ENCODE results near the gene CYTIP. TPM values are rescaled to one million over a fixed set of nuclear protein-coding genes. Genes with fewer than 3 reads are reported as not detected.

CYTIP gene
- total and polyA plus RNA-seq, 5 experiments from 2014 or later = 140 to 341 (median 220) TPM

Other genes with a start within 250 kb of the CYTIP start
- gene GALNT5, start 186.4 kb downstream of the CYTIP start, total RNA-seq = not detected
- gene GALNT5, start 186.4 kb downstream of the CYTIP start, polyA plus RNA-seq = not detected
- 1 to 10 TPM; 4.8 to 5.3 TPM for gene ERMN, start 118.3 kb downstream of the CYTIP start, total RNA-seq
- gene ERMN, start 118.3 kb downstream of the CYTIP start, polyA plus RNA-seq = under 1 TPM; 0.09 to 0.62 (median 0.58) TPM
- gene ACVR1C, start 184.8 kb upstream of the CYTIP start, total RNA-seq = 1 to 10 TPM; 3.3 to 4.7 TPM
- 1 to 10 TPM in 2 of 3 donors, under 1 TPM in 1; 0.67 to 1.9 (median 1.4) TPM for gene ACVR1C, start 184.8 kb upstream of the CYTIP start, polyA plus RNA-seq

Measured in naive thymus-derived CD8-positive, alpha-beta T cell (primary cell).